Neural progenitor cell (in vitro differentiated cells): ENCODE data around the gene SLC22A23.

Experiments used
- EZH2 ChIP-seq: fragments of 200-600 bp; sonication (generic); IDR thresholded peaks from 2 replicates; pipeline ENCODE4 v1.6.1; 2017; ENCODE audit warnings: antibody characterized with exemption, mild to moderate bottlenecking, moderate library complexity
- EZH2phosphoT487 ChIP-seq: fragments of 200-600 bp; sonication (generic); IDR thresholded peaks from 2 replicates; pipeline ENCODE4 v1.6.1; 2017; ENCODE audit warnings: antibody characterized with exemption
- TF ChIP-seq, protein P1 (sequence below): fragments of 200-600 bp; sonication (generic); IDR thresholded peaks from 2 replicates; pipeline ENCODE4 v1.5.1; 2017; ENCODE audit warnings: antibody characterized with exemption, mild to moderate bottlenecking

DNA sequence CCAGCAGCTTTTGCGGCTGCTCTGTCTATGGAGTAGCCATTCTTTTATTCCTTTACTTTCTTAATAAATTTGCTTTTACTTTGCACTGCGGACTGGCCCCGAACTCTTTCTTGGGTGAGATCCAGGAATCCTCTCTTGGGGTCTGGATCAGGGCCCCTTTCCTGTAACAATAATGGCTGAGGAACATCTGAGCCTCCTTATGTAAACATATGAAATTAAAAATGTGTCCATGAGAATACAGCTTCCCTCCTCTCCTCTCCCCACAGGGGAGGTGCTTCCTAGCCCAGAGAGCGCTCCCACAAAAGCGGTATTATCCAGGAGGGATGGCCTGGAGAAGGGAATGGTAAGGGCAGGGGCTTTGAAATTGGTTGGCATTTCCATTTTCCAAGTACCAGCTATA, 117.0 kb downstream of the SLC22A23 start:
- TF ChIP-seq, protein P1, sequence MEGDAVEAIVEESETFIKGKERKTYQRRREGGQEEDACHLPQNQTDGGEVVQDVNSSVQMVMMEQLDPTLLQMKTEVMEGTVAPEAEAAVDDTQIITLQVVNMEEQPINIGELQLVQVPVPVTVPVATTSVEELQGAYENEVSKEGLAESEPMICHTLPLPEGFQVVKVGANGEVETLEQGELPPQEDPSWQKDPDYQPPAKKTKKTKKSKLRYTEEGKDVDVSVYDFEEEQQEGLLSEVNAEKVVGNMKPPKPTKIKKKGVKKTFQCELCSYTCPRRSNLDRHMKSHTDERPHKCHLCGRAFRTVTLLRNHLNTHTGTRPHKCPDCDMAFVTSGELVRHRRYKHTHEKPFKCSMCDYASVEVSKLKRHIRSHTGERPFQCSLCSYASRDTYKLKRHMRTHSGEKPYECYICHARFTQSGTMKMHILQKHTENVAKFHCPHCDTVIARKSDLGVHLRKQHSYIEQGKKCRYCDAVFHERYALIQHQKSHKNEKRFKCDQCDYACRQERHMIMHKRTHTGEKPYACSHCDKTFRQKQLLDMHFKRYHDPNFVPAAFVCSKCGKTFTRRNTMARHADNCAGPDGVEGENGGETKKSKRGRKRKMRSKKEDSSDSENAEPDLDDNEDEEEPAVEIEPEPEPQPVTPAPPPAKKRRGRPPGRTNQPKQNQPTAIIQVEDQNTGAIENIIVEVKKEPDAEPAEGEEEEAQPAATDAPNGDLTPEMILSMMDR = no peak
- TF ChIP-seq EZH2 = no peak
- no peak for TF ChIP-seq EZH2phosphoT487
